Pancreas (tissue), 10 donors: ENCODE measurements around the gene OPRD1. TPM values are rescaled to one million over a fixed set of nuclear protein-coding genes. Genes with fewer than 3 reads are reported as not detected.

ENCODE experiments used
- ATAC-seq, 4 donors: fragments of 200-7000 bp; cut with Tn5 transposase; one replicate each; pipeline versions ENCODE4 v1.8.0 to v1.9.1; 2020; ENCODE audit warnings: mild to moderate bottlenecking in 4 of 4, moderate library complexity in 4 of 4
- DNase-seq, 6 donors: peaks; one replicate each; pipeline ENCODE4 v3.0.0-alpha.2; 2020
- FAIRE-seq: peaks from 2 replicates; lab custom pipeline; 2012; peaks lifted over from hg19 to GRCh38; lab: Jason Lieb, UNC
- H3K27ac ChIP-seq, 4 donors: fragments of 200-600 bp; sonication (generic); 1 replicate in 3 of 4; 2 replicates in 1 of 4; pipeline versions ENCODE4 v1.5.0 to v1.8.0; 2020
- H3K27me3 ChIP-seq, 4 donors: fragments of 200-600 bp; one replicate each; pipeline ENCODE4 v1.8.0; 2021
- H3K36me3 ChIP-seq, 3 donors: fragments of 200-600 bp; sonication (generic) in 1 of 3; one replicate each; pipeline versions ENCODE4 v1.5.0 to v1.8.0; 2020 to 2021
- H3K4me1 ChIP-seq, 3 donors: fragments of 200-600 bp; one replicate each; pipeline ENCODE4 v1.8.0; 2021
- H3K4me3 ChIP-seq, 4 donors: fragments of 200-600 bp; sonication (generic) in 2 of 4; one replicate each; pipeline versions ENCODE4 v1.5.0 to v1.8.0; 2020 to 2021
- H3K9me3 ChIP-seq, 4 donors: fragments of 200-600 bp; one replicate each; pipeline ENCODE4 v1.8.0; 2021
- WGBS, 2 donors: extraction: QIAGEN DNeasy Blood & Tissue Kit; methylation state at CpG; one replicate each; pipeline ENCODE4 v1.1.7; 2013; 5-methylcytosine and 5-hydroxymethylcytosine counted together
- intact Hi-C, 3 donors: fragments of 100-400 bp; cut with DNase I; formaldehyde crosslinking; loops; one replicate each; pipeline versions ENCODE4 v1.11.1 to v1.14.2; 2022
- polyA plus RNA-seq, 2 donors: library from polyadenylated mRNA; stranded (reverse); fragments of 200-250 nt; gene quantifications; one replicate each; pipeline ENCODE4 v1.2.3, GENCODE V29; 2013
- total RNA-seq, 6 donors: library from RNA; stranded (reverse); fragmentation: NEBNext Ultra II Directional in 4 of 6; extraction: Animal tissue kit (Norgen Biotek cat#: 25700) in 4 of 6; gene quantifications; one replicate each; pipeline versions ENCODE4 v1.2.1 to v1.2.4, GENCODE V29; 2021 to 2023
- TF ChIP-seq, protein P1 (sequence below), 4 donors: fragments of 200-600 bp; sonication (generic) in 3 of 4; IDR thresholded peaks; one replicate each; pipeline versions ENCODE4 v1.5.0 to v1.8.0; 2021; ENCODE audit warnings: antibody characterized with exemption in 4 of 4
- donor health status: healthy with polysubstance abuse.
- donor health status: DM: no; HTN: no; CAD: no; lungs with moderate emphysema.
- donor health status: DM: no; HTN: no; CAD: no.
- donor health status: control.
- donor health status: control.
- donor health status: Bipolar disorder and iron deficiency.
- donor health status: DM: yes; HTN: yes; CAD: no.
- donor health status: DM: no; HTN: no; CAD: no.
- donor health status: DM: no; HTN: no; CAD: no.
- donor health status: DM: yes; HTN: yes; CAD: no.

The OPRD1 gene
- total and polyA plus RNA-seq, 8 donors = 0.03 to 0.76 (median 0.21) TPM

- intact Hi-C loops = loop anchor here in 1 of 3 donors (5.0 to 10.0 kb wide), 2 partner anchors 96 to 423 kb away; no protein-coding TSS in a partner anchor
- ATAC-seq (no peak), FAIRE-seq (no peak), DNase-seq (no peak)
- H3K9me3 ChIP-seq = no peaks in the 10 kb centered on the region
- no peaks in the 10 kb centered on the region for H3K36me3 ChIP-seq
- TF ChIP-seq, protein P1, sequence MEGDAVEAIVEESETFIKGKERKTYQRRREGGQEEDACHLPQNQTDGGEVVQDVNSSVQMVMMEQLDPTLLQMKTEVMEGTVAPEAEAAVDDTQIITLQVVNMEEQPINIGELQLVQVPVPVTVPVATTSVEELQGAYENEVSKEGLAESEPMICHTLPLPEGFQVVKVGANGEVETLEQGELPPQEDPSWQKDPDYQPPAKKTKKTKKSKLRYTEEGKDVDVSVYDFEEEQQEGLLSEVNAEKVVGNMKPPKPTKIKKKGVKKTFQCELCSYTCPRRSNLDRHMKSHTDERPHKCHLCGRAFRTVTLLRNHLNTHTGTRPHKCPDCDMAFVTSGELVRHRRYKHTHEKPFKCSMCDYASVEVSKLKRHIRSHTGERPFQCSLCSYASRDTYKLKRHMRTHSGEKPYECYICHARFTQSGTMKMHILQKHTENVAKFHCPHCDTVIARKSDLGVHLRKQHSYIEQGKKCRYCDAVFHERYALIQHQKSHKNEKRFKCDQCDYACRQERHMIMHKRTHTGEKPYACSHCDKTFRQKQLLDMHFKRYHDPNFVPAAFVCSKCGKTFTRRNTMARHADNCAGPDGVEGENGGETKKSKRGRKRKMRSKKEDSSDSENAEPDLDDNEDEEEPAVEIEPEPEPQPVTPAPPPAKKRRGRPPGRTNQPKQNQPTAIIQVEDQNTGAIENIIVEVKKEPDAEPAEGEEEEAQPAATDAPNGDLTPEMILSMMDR (IDR thresholded peaks at IDR 0.05) = no peak
- no peaks in the 10 kb centered on the region for H3K27me3 ChIP-seq
- 62% methylated on average over 11 of the region's 11 CpGs for WGBS, 2 donors
- H3K4me3 ChIP-seq = no peak overlapping the region
- no peaks in the 10 kb centered on the region for H3K4me1 ChIP-seq
- no peak overlapping the region for H3K27ac ChIP-seq
Observed at GRCh38 chr1:28781305-28781704, 30.7 kb upstream of the OPRD1 start.

DNA sequence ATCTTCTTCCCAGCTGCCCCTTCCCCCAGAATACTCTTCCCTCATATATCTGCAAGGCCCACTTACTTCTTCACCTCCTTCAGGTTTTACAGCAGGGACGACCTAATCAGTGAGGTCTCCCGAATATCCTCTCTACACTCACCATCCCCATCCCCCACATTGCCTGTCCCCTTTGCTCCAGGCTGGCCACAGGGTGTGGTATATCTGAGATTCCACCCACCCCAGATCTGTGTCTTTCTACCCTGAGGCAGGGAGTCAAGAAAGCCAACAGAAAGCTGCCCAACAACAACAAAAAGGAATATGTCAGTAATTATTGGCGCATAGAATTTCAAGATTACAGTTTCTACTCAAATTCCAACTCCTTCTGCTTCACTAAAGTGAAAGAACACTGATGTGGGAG is 30.0 kb upstream of the OPRD1 start:
- no peak for FAIRE-seq
- no peak for ATAC-seq
- H3K4me3 ChIP-seq = no peak overlapping the region
- intact Hi-C loops = loop anchor here in 1 of 3 donors (5.0 to 10.0 kb wide), 2 partner anchors 95 to 423 kb away; no protein-coding TSS in a partner anchor
- H3K27me3 ChIP-seq = no peaks in the 10 kb centered on the region
- no peaks in the 10 kb centered on the region for H3K4me1 ChIP-seq
- TF ChIP-seq, protein P1 (IDR thresholded peaks at IDR 0.05) = no peak
- WGBS, 2 donors = 62 to 68% methylated on average over 3 of the region's 3 CpGs
- H3K9me3 ChIP-seq = no peaks in the 10 kb centered on the region
- no peak overlapping the region for H3K27ac ChIP-seq
- no peak for DNase-seq
- no peaks in the 10 kb centered on the region for H3K36me3 ChIP-seq

DNA sequence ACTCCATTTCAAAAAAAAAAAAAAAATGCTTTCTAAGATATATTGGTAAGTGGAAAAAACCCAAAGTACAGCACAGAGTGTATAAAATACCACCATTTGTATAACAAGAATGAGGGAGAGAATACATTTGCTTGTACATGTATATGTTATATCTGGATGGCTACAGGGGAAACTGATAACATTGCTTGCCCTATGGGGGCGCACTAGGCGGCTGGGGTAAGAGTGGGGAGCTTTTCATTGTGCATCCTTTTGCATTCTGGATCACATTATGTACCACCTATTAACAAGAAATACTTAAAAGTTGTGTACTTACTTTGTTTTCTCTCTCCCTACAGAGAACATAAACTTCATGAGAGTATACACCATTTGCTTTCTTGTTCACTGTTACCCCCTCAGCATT is 28.6 kb upstream of the OPRD1 start:
- H3K4me3 ChIP-seq = no peak overlapping the region
- ATAC-seq (no peak), DNase-seq (no peak), FAIRE-seq (no peak)
- WGBS, 2 donors = 33 to 54% methylated on average over 2 of the region's 2 CpGs
- no peaks in the 10 kb centered on the region for H3K9me3 ChIP-seq
- TF ChIP-seq, protein P1 (IDR thresholded peaks at IDR 0.05) = no peak
- no peak overlapping the region for H3K27ac ChIP-seq
- intact Hi-C loops = loop anchor here in 1 of 3 donors (5.0 to 10.0 kb wide), 2 partner anchors 94 to 421 kb away; no protein-coding TSS in a partner anchor
- no peaks in the 10 kb centered on the region for H3K27me3 ChIP-seq
- no peaks in the 10 kb centered on the region for H3K36me3 ChIP-seq
- no peaks in the 10 kb centered on the region for H3K4me1 ChIP-seq

- DNase-seq (no peak), FAIRE-seq (no peak), ATAC-seq (no peak)
- H3K27me3 ChIP-seq = no peaks in the 10 kb centered on the region
- H3K4me3 ChIP-seq = no peak overlapping the region
- H3K36me3 ChIP-seq = no peaks in the 10 kb centered on the region
- WGBS, 2 donors = 80 to 81% methylated on average over 9 of the region's 9 CpGs
- no peaks in the 10 kb centered on the region for H3K9me3 ChIP-seq
- H3K27ac ChIP-seq = no peak overlapping the region
- intact Hi-C loops = loop anchor here in 1 of 3 donors (10.0 kb wide), 1 partner anchor 415 kb away; no protein-coding TSS in a partner anchor
- TF ChIP-seq, protein P1 (IDR thresholded peaks at IDR 0.05) = no peak
- no peaks in the 10 kb centered on the region for H3K4me1 ChIP-seq
Observed at GRCh38 chr1:28789412-28789811, 22.6 kb upstream of the OPRD1 start.

- intact Hi-C loops = loop anchor here in 2 of 3 donors (10.0 kb wide), 2 partner anchors 85 to 415 kb away; no protein-coding TSS in a partner anchor
- TF ChIP-seq, protein P1 (IDR thresholded peaks at IDR 0.05) = no peak
- Histone ChIP-seq H3K36me3 (no peaks in the 10 kb centered on the region), H3K4me3 (no peak overlapping the region), H3K4me1 (no peaks in the 10 kb centered on the region), H3K27me3 (no peaks in the 10 kb centered on the region), H3K27ac (no peak overlapping the region), H3K9me3 (no peaks in the 10 kb centered on the region)
- DNase-seq (no peak), ATAC-seq (no peak), FAIRE-seq (no peak)
- 59 to 65% methylated on average over 6 of the region's 6 CpGs for WGBS, 2 donors
Observed at GRCh38 chr1:28789816-28790215, 22.2 kb upstream of the OPRD1 start.
